HG03064 (cell line): ENCODE measurements around the gene NACC1.

Source experiments
- ATAC-seq: cut with Tn5 transposase; IDR thresholded peaks from one replicate; pipeline ENCODE4 v1.9.1; 2021; ENCODE audit warnings: low read depth; ENCODE audit not compliant: unreplicated experiment

NACC1 gene

GRCh38 chr19:13118424-13119193 lies 545 bp downstream of the NACC1 start:
- ATAC-seq, result no peak

GRCh38 chr19:13119627-13120026 lies 1.6 kb downstream of the NACC1 start:
- ATAC-seq, result no peak

GRCh38 chr19:13120031-13120430 lies 2.0 kb downstream of the NACC1 start:
- ATAC-seq, result no peak

GRCh38 chr19:13120817-13121216 lies 2.8 kb downstream of the NACC1 start:
- no peak for ATAC-seq

GRCh38 chr19:13121551-13122274 lies 3.6 kb downstream of the NACC1 start:
- ATAC-seq, result no peak

GRCh38 chr19:13122275-13122878 lies 4.3 kb downstream of the NACC1 start:
- no peak for ATAC-seq

- no peak for ATAC-seq
These were observed 5.2 kb downstream of the NACC1 start for GRCh38 chr19:13122980-13123957.

GRCh38 chr19:13127051-13127450 lies 9.0 kb downstream of the NACC1 start:
- ATAC-seq, result no peak

- ATAC-seq, result no peak
These were observed 9.9 kb downstream of the NACC1 start for GRCh38 chr19:13127811-13128575.

- ATAC-seq, result no peak
These were observed 10.5 kb downstream of the NACC1 start for GRCh38 chr19:13128583-13128982.

GRCh38 chr19:13129384-13129783 lies 11.3 kb downstream of the NACC1 start:
- ATAC-seq, result no peak

- no peak for ATAC-seq
These were observed 12.9 kb downstream of the NACC1 start for GRCh38 chr19:13130886-13131490.

- ATAC-seq, result no peak
These were observed 14.6 kb downstream of the NACC1 start for GRCh38 chr19:13132471-13133180.

GRCh38 chr19:13133241-13133870 lies 15.3 kb downstream of the NACC1 start:
- ATAC-seq, result no peak

- no peak for ATAC-seq
These were observed 16.6 kb downstream of the NACC1 start for GRCh38 chr19:13134626-13135025.

- no peak for ATAC-seq
These were observed 17.3 kb downstream of the NACC1 start for GRCh38 chr19:13135068-13136062.

GRCh38 chr19:13137290-13137794 lies 19.3 kb downstream of the NACC1 start:
- ATAC-seq, result no peak
